Measurements from ENCODE around the gene NPLOC4. TPM values are rescaled to one million over a fixed set of nuclear protein-coding genes. Genes with fewer than 3 reads are reported as not detected.

NPLOC4 gene
- total and polyA plus RNA-seq, 2 of the 13 experiments (the other 11 are each of a cell fraction or from before 2014, with no cell fraction given): 57.0 to 97.0 TPM

- no peak for TF ChIP-seq E2F1 (CRISPR knock-in tag; IDR thresholded peaks at IDR 0.05)
- peak; percentile 5; the same call in 1 of the 2 replicates for TF ChIP-seq NFKB2 (CRISPR knock-in tag; IDR thresholded peaks at IDR 0.05; ENCODE audit: borderline replicate concordance)
- TF ChIP-seq ARNTL (CRISPR knock-in tag; IDR thresholded peaks at IDR 0.05): no peak
- peak; percentile 78 for TF ChIP-seq ASH2L (IDR thresholded peaks at IDR 0.05; ENCODE audit: insufficient read length, low read depth, low read length)
- no peak for TF ChIP-seq ZNF740 (CRISPR knock-in tag; IDR thresholded peaks at IDR 0.05)
- 0 out of 2 replicates have a peak, but pooled peaks have one; percentile 4 for TF ChIP-seq ETV5 (CRISPR knock-in tag; IDR thresholded peaks at IDR 0.05; ENCODE audit: borderline replicate concordance)
- TF ChIP-seq ZNF784 (CRISPR knock-in tag; IDR thresholded peaks at IDR 0.05; ENCODE audit: borderline replicate concordance): peak; percentile 59; the same call in 1 of the 2 replicates
- TF ChIP-seq SAP130 (CRISPR knock-in tag; IDR thresholded peaks at IDR 0.05; ENCODE audit: low read depth): peak; percentile 48; the same call in 1 of the 2 replicates
- TF ChIP-seq ZFAT (CRISPR knock-in tag; conservative IDR thresholded peaks at IDR 0.05): no peak
- 0 out of 2 replicates have a peak, but pooled peaks have one; percentile 8 for TF ChIP-seq ZNF44 (CRISPR knock-in tag; IDR thresholded peaks at IDR 0.05)
- TF ChIP-seq ZFX (CRISPR knock-in tag; IDR thresholded peaks at IDR 0.05; ENCODE audit: low read depth): peak; percentile 78
- TF ChIP-seq ZNF615 (CRISPR knock-in tag; IDR thresholded peaks at IDR 0.05; ENCODE audit: borderline replicate concordance): no peak
- TF ChIP-seq ZNF138 (CRISPR knock-in tag; IDR thresholded peaks at IDR 0.05; ENCODE audit: low read depth): 0 out of 2 replicates have a peak, but pooled peaks have one; percentile 26
- TF ChIP-seq THAP9 (CRISPR knock-in tag; IDR thresholded peaks at IDR 0.05; ENCODE audit: borderline replicate concordance): peak; percentile 26; the same call in 1 of the 2 replicates
- TF ChIP-seq KAT8 (CRISPR knock-in tag; IDR thresholded peaks at IDR 0.05): 0 out of 2 replicates have a peak, but pooled peaks have one; percentile 16
- peak; percentile 72 for TF ChIP-seq ZNF441 (CRISPR knock-in tag; IDR thresholded peaks at IDR 0.05; ENCODE audit: borderline replicate concordance)
- no peak for TF ChIP-seq ATF4 (CRISPR knock-in tag; IDR thresholded peaks at IDR 0.05)
- TF ChIP-seq TIGD3 (CRISPR knock-in tag; IDR thresholded peaks at IDR 0.05; ENCODE audit: borderline replicate concordance): 0 out of 2 replicates have a peak, but pooled peaks have one; percentile 71
- TF ChIP-seq ADNP (CRISPR knock-in tag; IDR thresholded peaks at IDR 0.05): no peak
- TF ChIP-seq CC2D1A (CRISPR knock-in tag; IDR thresholded peaks at IDR 0.05): peak; percentile 79; the same call in 1 of the 2 replicates
These were observed 123.5 kb downstream of the NPLOC4 start (continued) for GRCh38 chr17:81513372-81513752.

Measured in HepG2 (cell line).